ENCODE data around the gene FOXI1.

Gene FOXI1

GRCh38 chr5:170137694-170138214, 32.1 kb downstream of the FOXI1 start:
- TF ChIP-seq RARB (CRISPR knock-in tag; IDR thresholded peaks at IDR 0.05) (no peak), TOX (CRISPR knock-in tag; IDR thresholded peaks at IDR 0.05; ENCODE audit: borderline replicate concordance) (no peak), OSR1 (CRISPR knock-in tag; IDR thresholded peaks at IDR 0.05) (no peak), ZNF8 (CRISPR knock-in tag; IDR thresholded peaks at IDR 0.05) (no peak), POU6F1 (CRISPR knock-in tag; IDR thresholded peaks at IDR 0.05; ENCODE audit: borderline replicate concordance, low read depth) (no peak), CREB5 (CRISPR knock-in tag; IDR thresholded peaks at IDR 0.05; ENCODE audit: low read depth) (no peak), ZNF565 (CRISPR knock-in tag; conservative IDR thresholded peaks at IDR 0.05; ENCODE audit: low read depth) (no peak), ZC3H10 (CRISPR knock-in tag; IDR thresholded peaks at IDR 0.05) (no peak), TSHZ2 (CRISPR knock-in tag; IDR thresholded peaks at IDR 0.05) (no peak)
- no peak for ATAC-seq

- ATAC-seq, result no peak
- TF ChIP-seq TSHZ2 (CRISPR knock-in tag; IDR thresholded peaks at IDR 0.05), result no peak
- no peak for TF ChIP-seq CSDC2 (CRISPR knock-in tag; IDR thresholded peaks at IDR 0.05)
- no peak for TF ChIP-seq POU6F1 (CRISPR knock-in tag; IDR thresholded peaks at IDR 0.05; ENCODE audit: borderline replicate concordance, low read depth)
- TF ChIP-seq TCF4 (CRISPR knock-in tag; IDR thresholded peaks at IDR 0.05; ENCODE audit: borderline replicate concordance), result no peak
- TF ChIP-seq ZFP30 (CRISPR knock-in tag; IDR thresholded peaks at IDR 0.05), result no peak
- TF ChIP-seq PATZ1 (CRISPR knock-in tag; IDR thresholded peaks at IDR 0.05; ENCODE audit: borderline replicate concordance), result no peak
- TF ChIP-seq ESRRG (CRISPR knock-in tag; IDR thresholded peaks at IDR 0.05), result no peak
- TF ChIP-seq ISL1 (CRISPR knock-in tag; IDR thresholded peaks at IDR 0.05), result no peak
- no peak for TF ChIP-seq ZNF70 (CRISPR knock-in tag; IDR thresholded peaks at IDR 0.05)
- no peak for TF ChIP-seq CREB5 (CRISPR knock-in tag; IDR thresholded peaks at IDR 0.05; ENCODE audit: low read depth)
- TF ChIP-seq BACH2 (CRISPR knock-in tag; IDR thresholded peaks at IDR 0.05; ENCODE audit: borderline replicate concordance), result no peak
- no peak for TF ChIP-seq SNAI2 (CRISPR knock-in tag; IDR thresholded peaks at IDR 0.05)
- no peak for TF ChIP-seq OSR1 (CRISPR knock-in tag; IDR thresholded peaks at IDR 0.05)
These were observed 32.6 kb downstream of the FOXI1 start for GRCh38 chr5:170138273-170138672.
